Limb (tissue), 2 donors: ENCODE measurements around the gene STAMBP.

Experiments used
- DNase-seq, 2 donors: peaks; one replicate each; pipeline ENCODE4 v3.0.0-alpha.2; 2016; ENCODE audit errors: extremely low spot score in 2 of 2

The STAMBP gene

DNA sequence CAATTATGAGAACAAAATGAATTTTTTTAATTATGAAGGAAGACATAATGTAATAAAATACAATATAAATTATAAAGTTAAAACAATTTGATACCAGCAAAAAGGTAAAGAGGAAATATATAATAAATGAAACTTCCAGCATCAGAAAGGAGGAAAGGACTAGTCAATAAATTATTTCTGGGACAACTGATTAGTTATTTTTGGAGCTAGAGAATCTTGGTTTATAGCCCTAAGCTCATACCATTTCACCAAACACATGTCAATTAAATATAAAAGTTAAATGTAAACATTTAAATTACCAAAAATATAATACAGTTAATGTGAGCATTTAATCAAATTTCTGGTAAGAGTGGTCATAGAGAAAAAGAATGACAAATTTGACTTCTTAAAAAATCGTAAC, 76.2 kb downstream of the STAMBP start:
- no peak for DNase-seq

DNA sequence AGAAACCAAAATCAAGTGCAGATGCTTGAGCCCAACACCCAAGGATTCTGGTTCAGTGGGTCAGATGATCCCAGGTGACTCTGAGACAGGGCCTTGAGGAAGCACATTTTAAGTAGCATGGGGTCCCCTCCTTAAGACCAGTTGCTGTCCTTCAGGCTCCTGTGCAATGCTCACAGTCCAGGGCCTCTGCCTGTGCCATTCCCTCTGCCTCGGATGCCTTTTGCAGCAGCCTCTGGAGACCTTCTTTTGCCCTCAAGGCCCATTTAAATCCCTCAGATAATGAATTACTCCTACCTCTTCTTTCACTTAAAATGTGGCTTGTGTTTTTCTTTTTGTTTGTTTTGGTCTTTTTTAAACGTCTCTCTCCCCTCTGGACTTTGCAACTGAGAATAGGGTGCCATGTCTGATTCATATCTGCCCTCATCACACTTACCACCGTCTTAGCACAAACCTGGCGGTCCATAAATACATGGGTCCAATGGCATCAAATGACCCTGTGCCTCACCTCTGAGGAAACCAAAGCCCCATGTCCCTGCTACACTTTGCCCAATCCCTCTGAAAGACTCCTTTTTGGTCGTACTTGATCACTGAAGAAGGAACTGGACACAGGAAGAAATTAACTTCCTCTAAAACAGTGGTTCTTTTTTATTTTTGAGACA, 78.2 kb downstream of the STAMBP start:
- DNase-seq: no peak

DNA sequence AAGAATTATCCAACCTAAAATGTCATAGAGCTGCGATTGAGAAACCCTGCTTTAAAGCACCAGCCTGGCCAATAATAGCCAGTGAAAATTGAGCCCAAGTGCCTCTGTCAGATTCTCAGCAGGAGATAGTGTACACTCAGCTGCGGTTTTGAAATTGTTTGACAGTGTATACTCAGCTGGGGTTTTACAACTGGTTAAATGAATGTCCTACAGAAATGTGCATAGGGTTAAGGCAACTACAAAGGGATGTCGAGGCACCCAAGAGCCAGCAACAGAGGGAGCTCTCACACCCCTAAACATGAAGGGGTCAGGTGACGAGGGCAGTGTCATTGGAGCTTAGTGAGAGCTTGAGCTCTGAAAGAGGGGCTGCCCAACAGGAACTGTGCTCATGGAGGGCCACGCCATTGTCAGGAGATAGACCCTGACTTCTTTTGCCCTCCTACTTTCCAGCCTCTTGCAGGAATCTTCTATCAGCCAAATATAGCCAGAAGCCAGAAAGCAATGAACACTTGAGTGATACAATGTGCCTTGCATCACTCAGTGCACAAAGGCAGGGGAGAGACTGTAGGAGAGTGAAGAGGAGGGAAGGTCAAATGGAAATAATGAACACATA, 79.2 kb downstream of the STAMBP start:
- DNase-seq: no peak

DNA sequence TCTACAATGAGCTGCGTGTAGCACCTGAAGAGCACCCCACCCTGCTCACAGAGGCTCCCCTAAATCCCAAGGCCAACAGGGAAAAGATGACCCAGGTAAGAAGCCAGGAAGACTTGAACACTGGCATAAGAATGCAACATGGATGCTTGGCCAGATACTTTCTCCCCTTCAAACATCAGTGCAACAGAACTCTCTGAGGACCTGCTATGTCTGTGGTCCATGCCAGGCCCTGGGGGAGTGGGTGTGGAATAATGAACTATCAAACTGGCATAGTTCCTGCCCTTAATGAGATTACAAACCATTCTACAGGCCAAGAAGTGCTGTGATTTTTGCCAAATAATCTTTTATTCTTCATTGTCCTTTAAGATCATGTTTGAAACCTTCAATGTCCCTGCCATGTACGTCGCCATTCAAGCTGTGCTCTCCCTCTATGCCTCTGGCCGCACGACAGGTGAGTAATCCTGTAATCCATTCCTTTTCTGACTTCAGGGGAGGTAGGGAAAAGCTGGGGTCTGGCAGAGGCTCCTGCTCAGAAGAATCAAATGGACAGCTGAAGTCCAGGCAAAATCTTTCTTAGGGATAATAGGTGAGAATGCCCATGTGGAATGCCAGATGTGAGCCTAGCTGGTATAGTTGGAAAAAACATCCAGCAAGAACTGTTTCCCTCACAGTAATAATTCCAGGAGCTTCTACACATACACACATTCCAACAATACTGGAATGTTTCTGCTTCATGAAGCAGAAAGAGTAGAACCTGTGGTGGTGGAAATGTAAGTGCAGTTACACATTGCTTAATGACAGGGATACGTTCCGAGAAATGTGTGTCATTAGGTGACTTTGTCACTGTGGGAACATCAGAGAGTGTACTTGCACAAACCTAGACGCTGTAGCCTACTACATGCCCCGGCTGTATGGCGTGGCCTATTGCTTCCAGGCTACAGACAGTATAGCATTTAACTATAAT, 80.2 kb downstream of the STAMBP start:
- DNase-seq: no peak

DNA sequence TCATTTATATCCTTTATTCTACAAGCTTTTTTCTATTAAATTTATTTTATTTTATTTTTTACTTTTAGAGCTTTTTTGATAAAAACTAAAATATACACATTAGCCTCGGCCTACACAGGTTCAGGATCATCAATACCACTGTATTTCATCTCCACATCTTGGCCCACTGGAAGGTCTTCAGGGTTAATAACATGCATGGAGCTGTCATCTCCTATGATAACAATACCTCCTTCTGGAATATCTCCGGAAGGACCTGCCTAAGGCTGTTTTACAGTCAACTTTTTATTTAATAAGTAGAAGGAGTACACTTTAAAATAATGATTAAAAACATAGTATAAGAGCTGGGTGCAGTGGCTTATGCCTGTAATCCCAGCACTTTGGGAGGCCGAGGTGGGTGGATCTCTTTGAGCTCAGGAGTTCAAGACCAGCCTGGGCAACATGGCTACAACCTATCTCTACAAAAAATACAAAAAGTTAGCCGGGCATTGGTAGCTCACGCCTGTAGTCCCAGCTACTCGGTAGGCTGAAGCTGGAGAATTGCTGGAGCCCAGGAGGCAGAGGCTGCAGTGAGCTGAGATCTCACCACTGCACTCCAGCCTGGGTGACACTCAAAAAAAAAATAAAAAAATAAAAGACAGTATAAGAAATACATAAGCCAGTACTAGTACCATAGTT, 82.2 kb downstream of the STAMBP start:
- no peak for DNase-seq

DNA sequence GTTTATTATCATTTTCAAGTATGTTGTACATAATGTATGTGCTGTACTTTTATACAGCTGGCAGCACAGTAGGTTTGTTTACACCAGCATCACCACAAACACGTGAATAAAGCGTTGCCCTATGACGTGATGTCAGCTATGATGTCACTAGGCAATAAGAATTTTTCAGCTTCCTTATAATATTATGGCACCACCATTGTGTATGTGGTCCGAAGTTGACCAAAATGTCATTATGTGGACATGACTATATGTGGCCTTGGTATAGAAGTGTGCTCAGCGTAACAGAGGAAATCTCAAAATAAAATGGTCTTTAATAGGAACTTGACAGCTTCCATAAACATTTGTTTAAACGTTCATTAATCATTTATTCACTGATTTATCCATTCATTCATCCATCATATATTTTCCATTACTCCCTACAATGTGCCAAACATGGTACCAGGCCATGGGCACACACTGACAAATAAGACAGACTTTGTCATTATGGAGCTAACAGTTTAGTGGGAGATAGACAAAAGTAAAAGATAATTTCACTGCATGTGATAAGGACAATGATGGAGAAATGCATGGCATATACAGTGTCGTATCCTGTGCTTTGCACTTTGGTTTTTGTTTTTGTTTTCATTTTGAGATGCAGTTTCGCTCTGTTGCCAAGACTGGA, 82.9 kb downstream of the STAMBP start:
- DNase-seq: no peak

DNA sequence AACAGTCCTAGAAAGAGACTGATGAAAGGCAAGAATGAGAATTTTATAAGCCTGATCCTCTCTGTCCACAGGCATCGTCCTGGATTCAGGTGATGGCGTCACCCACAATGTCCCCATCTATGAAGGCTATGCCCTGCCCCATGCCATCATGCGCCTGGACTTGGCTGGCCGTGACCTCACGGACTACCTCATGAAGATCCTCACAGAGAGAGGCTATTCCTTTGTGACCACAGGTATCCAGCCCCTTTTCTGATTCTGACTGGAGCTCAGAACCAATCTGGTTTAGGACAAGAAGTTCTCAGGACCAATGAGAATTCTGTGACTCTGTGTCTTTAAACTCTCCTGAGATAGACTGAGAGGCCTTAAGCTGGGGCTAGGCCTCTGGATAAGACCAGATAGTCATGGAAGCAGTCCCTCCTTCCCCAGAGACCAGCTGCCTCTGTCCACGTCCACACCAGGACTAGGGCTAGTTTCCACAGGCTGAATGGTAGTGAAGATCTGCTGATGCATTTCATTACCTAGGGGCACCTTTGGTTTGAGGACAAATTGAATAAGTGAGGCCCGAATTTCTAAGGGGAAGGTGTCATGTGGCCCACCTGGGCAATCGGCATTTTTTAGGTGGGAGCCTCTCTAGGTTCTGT, 84.8 kb downstream of the STAMBP start:
- DNase-seq: no peak

DNA sequence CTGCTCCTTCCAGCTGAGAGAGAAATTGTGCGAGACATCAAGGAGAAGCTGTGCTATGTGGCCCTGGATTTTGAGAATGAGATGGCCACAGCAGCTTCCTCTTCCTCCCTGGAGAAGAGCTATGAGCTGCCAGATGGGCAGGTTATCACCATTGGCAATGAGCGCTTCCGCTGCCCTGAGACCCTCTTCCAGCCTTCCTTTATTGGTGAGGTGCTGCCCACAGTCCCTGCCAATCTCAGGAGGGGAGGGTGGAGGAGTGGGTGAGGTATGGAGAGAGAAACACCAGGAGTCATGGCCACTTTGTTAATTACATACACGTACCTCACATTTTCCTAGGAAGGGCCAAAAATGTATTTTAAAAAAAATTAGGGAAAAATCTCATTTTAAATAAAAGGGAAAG, 85.9 kb downstream of the STAMBP start:
- DNase-seq: no peak

DNA sequence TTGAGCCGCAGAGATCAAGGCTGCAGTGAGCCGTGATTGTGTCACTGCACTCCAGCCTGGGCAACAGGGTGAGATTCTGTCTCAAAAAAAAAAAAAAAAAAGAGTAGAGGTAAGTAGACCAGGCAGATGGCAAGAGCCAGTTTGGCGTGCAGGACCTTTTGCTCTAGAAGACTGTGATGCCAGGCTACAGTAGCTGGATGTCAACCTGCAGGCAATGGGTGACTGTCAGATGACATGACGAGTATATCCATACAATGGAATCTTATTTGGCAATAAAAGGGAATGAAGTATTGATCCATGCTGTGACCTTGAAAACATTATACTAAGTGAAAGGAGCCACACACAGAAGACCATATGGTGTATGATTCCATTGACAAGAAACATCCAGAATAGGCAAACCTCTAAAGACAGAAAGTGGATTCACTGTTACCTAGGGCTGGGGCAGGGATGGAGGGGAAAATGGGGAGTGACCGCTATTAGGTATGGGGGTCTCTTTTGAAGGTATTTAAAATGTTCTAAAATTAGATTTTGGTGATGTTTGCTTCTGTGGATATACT, 86.8 kb downstream of the STAMBP start:
- no peak for DNase-seq

DNA sequence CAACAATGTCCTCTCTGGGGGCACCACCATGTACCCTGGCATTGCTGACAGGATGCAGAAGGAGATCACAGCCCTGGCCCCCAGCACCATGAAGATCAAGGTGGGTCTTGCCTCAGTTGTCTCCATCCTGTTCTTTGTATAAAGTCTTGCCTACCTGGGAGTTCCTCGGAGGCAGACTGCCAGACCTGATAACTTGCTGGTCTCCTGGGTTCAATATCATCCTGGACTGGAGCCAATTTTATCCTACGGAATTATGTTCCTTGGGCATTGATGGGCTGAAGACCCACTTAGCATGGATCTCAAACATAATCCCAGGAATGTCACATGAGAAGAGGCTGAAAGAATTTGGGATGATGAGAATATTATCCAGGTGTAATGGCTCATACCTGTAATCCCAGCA, 87.9 kb downstream of the STAMBP start:
- no peak for DNase-seq

DNA sequence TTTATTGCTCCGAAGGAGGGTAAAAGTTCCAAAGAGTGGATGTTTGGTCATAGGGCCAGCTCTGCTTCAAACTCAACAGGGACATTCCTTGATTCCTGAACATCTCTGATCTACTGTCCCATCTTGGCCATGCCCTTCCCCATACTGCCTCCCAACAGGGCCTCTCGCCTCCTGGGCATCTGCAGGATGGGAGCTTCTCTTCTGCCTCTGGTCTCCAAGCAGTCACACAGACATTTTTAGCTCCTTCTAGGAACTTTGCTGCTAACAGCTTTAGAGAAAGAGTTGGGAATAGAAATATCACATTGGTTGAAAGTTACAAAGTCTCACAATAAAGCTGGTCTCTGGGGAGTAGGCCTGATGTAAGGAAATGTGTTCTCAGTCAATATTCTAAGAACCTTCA, 88.5 kb downstream of the STAMBP start:
- no peak for DNase-seq

DNA sequence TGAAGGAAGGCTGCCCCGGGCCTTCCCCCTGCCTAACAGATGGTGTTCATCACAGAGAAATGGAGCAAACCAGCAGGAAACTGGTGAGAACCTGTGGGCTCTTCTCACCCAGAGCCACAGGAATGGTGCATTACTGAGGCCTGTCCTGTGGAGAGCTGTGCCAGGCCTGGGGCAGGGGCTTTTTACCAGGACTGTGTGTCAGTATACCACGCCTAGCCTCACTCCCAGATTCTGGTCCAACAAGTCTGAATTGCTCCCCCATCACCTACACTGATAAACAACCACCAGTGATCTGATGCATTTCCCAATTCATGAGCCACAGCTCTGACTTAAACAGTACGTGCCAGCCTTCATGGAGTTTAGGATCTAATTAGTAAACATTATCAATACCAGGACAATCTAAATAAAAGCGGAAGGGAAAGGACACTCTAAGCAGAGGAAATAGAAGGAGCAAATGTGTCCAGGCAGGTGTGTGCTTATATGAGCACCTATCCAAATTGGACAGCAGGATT, 89.0 kb downstream of the STAMBP start:
- no peak for DNase-seq

DNA sequence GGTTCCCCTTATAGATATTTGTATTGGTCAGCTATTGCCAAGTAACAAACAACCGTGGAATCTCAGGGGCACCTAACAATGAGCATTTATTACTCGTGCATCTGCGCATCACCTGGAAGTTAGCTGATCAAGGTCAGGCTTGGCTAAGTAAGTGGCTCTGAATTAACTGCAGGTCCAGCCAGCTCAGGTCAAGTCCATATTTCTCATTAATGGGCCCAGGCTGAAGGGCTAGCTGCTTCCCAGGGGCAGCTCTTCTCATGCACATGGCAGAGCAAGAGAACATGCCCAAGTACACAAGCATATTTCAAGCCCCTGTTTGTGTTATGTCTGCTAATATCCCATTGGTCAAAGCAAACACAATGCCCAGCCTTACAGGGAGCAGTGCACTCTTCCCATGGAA, 90.1 kb downstream of the STAMBP start:
- no peak for DNase-seq

DNA sequence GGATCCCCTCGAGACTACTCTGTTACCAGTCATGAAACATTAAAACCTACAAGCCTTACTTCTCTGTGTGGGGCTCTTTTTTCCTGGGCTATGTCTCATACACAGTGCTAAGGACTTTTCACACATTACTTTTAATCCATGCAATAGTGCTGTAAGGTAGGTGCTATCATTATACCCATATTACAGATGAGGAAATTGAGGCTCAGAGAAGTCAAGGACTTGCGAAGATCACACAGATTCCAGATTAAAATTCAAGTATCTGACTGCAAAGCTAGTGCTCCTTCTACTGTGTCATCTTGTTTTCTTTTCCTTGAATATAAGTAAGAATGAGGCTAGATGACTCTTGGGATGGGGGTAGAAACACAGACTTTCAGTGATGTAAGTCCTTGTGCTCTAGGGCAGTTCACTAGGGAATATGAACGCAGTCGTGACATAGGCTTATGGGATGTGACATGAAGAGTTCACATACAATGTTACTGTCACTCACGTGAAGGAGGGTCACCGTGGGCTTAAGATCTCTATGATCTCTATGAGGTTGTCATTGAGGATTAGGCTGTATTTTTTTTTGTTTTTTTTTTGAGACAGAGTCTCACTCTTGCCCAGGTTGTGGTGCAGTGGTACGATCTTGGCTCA, 91.0 kb downstream of the STAMBP start:
- no peak for DNase-seq

DNA sequence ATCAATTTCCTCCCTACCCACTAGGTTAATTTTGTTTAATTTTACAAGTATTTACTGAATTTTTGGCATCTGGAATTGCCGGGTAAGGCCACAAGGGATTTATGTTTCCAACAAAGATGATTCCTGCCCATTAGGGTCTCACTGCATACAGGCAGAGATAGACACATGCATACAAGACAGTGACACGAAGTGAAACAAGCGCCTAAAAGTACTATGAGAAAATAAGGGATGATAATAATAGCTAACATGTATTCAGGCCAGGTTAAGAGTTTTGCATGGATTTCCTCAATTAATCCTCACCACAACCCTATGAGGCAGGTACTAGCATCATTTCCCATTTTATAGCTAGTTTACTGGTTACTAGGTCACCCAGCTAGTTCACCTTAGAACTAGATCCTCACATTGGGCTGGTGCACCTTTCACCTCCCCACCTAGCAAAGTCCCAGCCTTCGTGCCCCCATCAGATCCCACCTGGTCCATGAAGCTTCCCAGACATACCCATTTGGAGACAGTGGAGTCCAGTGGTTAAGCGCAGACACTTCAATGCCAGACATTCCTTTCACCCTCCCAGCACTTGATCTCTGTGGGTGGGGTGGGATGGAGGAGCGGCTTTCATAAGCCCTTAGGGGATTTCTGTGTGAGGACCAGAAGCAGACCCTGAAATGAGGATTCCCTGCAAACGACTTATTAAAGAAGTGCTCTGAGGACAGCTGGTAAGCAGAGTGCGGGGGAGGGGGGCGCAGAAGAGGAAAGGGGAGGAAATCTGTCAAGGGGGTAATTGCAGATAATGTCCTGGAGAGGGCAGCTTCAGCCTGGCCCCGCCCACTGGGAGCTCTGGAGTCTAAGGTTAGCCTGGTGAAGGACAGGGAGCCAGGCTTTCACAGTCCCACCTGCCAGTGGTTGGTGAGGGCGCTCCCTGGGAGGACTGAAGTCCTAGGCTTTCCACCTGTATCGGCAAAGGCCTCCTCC, 92.1 kb downstream of the STAMBP start:
- no peak for DNase-seq

DNA sequence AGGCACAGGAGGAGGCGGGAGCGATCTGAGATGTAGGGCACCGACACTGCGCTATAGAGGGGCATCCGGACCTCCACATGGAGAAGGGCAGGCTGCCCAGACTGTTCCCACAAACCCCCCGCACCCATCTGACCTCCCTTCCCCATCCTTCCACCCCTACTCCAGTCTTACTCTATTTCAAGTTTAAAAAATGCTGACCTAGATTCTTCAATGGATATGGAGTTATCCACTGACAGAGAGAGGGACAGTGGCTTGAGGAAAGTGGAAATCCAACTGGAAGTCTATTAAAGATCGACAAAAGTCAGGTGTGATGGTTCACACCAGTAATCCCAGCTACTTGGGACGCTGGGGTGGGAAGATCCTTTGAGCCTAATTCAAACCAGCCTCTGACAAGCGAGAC, 92.8 kb downstream of the STAMBP start:
- no peak for DNase-seq

DNA sequence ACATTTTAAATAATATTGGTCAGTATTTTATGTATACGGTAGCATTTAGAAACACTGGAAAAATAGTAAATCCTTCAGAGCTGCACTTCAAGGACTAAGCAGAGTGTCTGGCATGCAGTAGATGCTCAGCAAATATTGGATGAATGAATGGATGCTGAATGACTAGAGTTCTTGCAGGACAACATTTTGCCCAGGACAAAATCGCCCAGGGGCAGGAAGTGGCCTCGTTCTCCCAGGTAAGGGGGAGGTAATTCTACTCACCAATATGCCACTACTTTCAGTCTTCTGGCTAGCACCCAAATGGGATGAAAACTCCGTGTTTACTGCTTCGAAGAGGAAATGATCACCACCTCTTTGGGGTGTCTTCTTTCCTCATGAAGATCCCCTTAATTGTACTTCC, 93.9 kb downstream of the STAMBP start:
- no peak for DNase-seq
